GM19397 (cell line): ENCODE results near the gene TMEM129.
A peak's percentile ranks its signal among the peaks of the same experiment; 100 is the strongest.
"Not testable (repeated sequence)": the region's sequence is repeated elsewhere in the genome, so short reads cannot be mapped to it uniquely, and the experiment has no call there.

ENCODE experiments used
- ATAC-seq: cut with Tn5 transposase; IDR thresholded peaks from one replicate; pipeline ENCODE4 v1.9.1; 2021; ENCODE audit warnings: mild to moderate bottlenecking, moderate library complexity; ENCODE audit not compliant: unreplicated experiment

TMEM129 gene

GRCh38 chr4:1703867-1704266 lies 17.3 kb downstream of the TMEM129 start:
- ATAC-seq: no peak

GRCh38 chr4:1701671-1702070 lies 19.5 kb downstream of the TMEM129 start:
- not testable (repeated sequence) for ATAC-seq

GRCh38 chr4:1695913-1696312 lies 25.2 kb downstream of the TMEM129 start:
- no peak for ATAC-seq

GRCh38 chr4:1693131-1693896 lies 27.8 kb downstream of the TMEM129 start:
- ATAC-seq: no peak

- ATAC-seq: no peak
Observed at GRCh38 chr4:1691737-1692373, 29.3 kb downstream of the TMEM129 start.

GRCh38 chr4:1690698-1691097 lies 30.4 kb downstream of the TMEM129 start:
- no peak for ATAC-seq

GRCh38 chr4:1686440-1687036 lies 34.6 kb downstream of the TMEM129 start:
- no peak for ATAC-seq

- no peak for ATAC-seq
Observed at GRCh38 chr4:1685235-1686150, 35.6 kb downstream of the TMEM129 start.

GRCh38 chr4:1684506-1685234 lies 36.5 kb downstream of the TMEM129 start:
- no peak for ATAC-seq

GRCh38 chr4:1683736-1684505 lies 37.2 kb downstream of the TMEM129 start, which contains the start of gene FAM53A:
Gene FAM53A, minus strand, starts transcription at chr4:1684313. Its CDS starts 15,572 bp downstream, at chr4:1668741.
- ATAC-seq: peak; percentile 89

- ATAC-seq: no peak
Observed at GRCh38 chr4:1683261-1683735, 37.8 kb downstream of the TMEM129 start.

GRCh38 chr4:1682860-1683259 lies 38.3 kb downstream of the TMEM129 start:
- ATAC-seq: no peak

- no peak for ATAC-seq
Observed at GRCh38 chr4:1678244-1678643, 42.9 kb downstream of the TMEM129 start.

- ATAC-seq: no peak
Observed at GRCh38 chr4:1676605-1677525, 44.3 kb downstream of the TMEM129 start.

- ATAC-seq: no peak
Observed at GRCh38 chr4:1675802-1676137, 45.4 kb downstream of the TMEM129 start.

GRCh38 chr4:1675136-1675801 lies 45.9 kb downstream of the TMEM129 start:
- no peak for ATAC-seq

GRCh38 chr4:1674682-1675081 lies 46.4 kb downstream of the TMEM129 start:
- ATAC-seq: no peak

- no peak for ATAC-seq
Observed at GRCh38 chr4:1673671-1674070, 47.5 kb downstream of the TMEM129 start.
